ENCODE data around the gene ZCCHC24.

ZCCHC24 gene

GRCh38 chr10:79430936-79431335, 14.5 kb downstream of the ZCCHC24 start:
- no peak for DNase-seq

DNA sequence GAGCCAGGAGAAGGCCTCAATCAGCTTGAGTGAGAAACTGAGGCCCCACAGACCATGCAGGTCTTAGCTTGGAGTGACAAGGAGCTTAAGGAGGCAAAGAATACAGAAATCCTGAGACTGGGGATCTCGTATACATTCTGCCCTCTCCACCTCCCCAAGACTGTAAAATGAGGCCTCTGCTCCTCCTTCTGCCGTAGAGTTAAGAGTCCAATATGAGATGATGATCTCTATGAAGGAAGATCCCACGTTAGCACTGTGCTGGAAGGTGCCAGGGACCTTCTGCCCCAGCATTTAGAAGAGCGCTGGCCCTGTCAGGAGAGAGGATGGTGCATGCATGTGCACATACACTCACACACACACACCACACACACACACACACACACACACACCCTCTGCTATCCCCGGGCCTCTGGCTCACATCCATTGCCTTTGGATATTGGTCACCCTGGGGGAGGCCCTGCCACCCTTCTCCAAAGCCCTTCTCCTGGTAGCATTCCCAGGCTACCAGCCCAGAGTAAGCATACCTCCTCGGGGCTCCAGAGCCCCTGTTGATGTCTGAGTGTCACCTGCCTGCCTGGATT, 15.0 kb downstream of the ZCCHC24 start:
- no peak for DNase-seq

DNA sequence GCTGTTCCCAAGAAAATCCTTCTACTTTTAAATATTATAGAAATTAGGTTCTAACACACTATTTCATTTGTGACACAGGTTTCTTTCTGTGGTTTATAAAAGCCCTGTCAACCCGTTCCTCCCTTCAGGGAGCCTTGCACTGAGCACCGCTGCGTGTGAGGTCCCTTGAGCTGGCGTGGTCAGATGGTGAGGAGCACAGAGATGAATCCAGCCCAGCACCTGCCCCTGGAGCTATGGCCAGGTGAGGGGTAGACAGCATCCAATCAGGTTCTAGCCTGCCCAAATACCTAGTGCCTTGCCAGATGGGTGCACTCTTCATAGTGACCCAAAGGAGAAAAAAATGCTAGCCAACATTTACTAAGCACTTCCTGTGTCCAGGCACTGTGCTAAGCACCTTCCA, 15.7 kb downstream of the ZCCHC24 start:
- no peak for DNase-seq

DNA sequence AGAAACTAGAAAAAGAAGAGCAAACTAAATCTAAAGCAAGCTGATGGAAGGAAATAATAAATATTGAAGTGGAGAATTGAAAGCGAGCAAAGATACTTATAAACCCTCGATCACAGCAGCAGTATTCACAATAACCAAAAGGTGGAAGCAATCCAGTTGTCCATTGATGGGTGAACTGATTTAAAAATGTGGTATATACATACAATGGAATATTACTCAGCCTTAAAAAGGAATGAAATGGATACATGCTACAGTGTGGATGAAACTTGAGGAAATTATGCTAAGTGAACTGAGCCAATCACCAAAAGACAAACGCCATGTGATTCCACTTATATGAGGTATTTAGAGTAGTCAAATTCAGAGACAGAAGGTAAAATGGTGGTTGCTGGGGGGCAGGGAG, 17.5 kb downstream of the ZCCHC24 start:
- no peak for DNase-seq

DNA sequence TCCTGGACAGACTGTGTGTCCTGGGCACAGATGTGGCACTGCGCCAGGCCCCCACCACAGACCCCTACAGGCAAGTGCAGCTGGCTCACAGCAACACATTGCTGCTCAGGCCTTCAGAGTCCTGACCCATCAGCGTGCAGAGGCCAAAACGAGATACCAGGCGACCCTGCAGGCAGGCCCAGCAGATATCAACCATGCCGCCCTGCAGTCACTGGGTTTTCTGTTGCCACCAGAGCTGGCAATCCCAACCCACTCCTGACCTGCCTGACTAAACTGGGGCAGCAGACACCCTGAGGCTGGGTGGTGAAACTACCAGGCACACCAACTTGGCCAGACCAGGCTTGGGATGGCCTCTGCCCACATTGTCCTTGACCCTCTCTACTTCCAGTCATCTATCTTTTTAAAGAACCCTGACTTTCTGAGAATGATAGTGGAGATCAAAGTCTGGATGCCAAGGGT, 20.3 kb downstream of the ZCCHC24 start:
- no peak for DNase-seq

- DNase-seq = no peak
These were observed 21.0 kb downstream of the ZCCHC24 start for GRCh38 chr10:79424221-79425073.

DNA sequence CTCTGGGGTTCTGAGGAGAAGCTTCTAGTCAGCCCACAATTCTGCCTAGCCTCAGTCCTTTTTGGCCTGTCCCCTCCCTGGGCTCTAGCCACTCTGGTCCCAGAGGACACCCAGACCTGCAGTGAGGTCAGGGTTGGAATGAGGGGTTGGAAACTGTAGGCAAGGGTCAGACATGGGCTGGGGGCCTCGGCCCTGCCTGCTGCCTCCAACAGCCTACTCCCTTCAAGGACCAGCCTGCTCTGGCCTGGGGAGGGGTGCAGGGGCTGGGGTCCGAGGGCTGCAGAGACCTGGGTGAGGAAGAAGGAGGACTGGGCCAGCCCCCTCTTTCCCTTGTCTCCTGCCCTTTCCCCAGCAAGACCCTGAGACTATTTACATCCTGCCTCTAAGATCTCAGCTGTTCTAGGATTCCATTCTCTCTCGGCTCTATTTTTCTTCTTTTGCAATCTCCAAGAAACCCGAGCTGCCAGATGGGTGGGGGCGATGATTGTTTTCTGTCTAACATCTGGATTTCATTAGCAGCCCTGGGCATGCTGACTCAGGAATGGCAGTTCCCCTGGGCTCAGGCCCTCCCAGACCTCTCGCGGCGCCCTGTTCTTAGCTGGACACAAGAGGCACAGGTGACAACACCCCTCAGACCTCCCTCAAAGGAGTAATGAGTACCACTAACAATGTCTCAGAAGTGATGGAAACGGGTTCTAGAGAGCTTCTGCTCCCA, 23.1 kb downstream of the ZCCHC24 start:
- DNase-seq = no peak

- DNase-seq = no peak
These were observed 24.3 kb downstream of the ZCCHC24 start for GRCh38 chr10:79420974-79421688.

DNA sequence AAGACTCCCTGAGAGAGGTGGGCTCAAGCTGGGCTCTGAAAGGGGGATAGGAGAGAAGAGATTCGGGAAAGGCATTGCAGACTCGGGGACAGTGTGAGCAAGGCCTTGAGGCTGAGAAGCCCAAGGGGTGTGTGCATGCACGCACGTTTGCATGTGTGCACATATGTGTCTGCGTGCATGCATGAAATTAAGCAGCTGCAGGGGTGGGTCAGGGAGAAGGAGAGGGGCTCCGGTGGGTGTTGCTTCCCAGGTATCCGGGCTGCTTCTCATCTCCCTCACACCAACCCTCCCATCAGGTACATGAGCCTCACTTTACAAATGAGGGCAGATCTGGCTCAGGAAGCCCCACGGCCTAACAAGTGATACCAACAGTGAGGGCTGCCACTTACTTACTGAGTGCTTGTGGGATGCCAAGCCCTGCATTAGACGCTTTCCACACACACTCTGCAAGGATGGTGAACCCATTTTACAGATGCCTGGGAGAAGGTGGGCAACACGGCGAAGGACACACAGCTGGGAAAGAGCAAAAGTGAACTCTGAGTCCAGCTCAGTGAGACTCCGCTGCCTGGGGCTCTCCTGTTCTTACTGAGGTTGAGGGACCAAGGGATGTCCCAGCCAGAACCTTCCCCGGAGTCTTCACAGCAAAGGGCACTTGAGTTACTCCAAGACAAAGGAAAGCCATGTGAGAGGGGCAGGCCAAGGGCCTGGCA, 26.4 kb downstream of the ZCCHC24 start:
- DNase-seq = no peak

DNA sequence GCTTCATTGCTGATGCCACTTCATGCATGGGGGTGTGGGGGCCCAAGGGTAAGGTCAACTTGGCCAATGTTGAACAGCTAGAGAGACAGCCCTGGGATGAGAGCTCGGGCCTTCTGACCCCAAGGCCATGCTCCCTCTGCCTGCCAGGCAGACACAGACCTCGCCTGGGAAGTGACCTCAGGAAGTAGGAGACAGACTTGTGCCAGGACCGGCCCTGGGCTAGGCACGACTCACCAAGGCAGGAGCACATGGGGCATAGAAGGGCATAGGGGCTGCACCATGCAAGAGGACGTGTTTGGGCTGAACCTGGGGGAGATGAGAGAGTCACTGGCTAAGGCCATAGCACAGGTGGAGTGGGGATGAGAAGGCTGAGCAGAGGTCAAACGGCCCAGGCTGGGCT, 27.1 kb downstream of the ZCCHC24 start:
- DNase-seq = no peak

GRCh38 chr10:79417731-79418130, 27.7 kb downstream of the ZCCHC24 start:
- DNase-seq = no peak

GRCh38 chr10:79417266-79417665, 28.2 kb downstream of the ZCCHC24 start:
- DNase-seq = no peak

- DNase-seq = no peak
These were observed 28.7 kb downstream of the ZCCHC24 start for GRCh38 chr10:79416578-79417255.

DNA sequence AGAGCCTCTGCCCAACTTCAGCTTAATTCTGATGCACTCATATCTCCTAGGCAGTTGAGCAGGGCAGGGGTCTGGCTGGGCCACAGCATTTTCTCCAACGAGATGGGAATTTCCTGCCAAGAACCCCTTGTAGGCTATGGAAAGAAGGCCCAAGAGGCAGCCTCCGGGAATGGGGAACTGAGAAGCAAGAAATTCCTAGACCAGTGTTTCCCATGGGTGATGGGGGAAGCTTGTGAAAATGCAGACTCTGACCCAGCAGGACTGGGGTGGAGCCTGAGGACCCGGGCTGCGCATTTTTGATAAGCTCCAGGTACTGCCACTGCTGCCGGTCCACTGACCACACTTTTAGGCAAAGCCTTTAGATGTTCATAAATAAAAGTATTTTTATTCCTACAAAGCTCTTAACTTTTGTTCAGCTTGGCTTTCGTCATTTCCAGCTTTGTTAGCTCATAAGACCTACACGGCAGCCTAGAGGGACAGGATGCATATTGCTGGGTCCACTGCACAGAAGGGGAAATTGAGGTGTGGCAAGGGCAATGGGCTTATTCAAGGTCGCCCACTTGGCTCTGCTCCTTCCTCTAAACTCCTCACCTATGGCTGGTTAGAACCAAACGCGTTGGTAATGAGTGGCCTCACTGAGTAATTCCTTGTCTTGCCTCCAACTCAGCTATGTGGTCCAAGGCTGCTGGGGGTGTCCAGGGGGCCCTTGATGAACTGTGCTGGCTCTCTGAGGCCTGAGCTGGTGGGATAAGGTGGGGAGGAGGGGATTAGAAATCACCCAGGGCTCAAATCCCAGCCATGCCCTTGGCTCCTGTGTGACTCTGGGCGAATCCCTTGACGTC, 29.5 kb downstream of the ZCCHC24 start:
- no peak for DNase-seq

GRCh38 chr10:79414714-79415113, 30.7 kb downstream of the ZCCHC24 start:
- DNase-seq = no peak

DNA sequence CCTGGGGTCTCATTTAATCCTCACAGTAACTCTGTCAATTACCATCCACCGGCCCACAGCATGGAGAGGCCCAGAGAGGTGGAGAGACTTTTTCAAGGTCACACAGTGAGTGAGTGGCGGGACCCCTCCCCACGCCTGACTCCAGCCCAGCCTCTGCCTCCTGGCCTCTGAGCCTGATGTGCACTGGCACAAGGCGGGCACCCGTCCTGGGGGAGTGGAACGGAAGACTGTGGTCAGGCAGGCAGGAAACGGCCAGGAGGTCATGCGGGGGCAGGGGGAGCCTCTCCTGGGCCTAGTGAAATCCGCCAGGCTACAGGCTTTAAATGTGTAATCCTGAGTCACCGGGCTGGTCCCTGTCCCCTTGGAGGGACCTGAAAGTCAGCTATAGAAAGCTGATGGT, 32.2 kb downstream of the ZCCHC24 start:
- DNase-seq = no peak

DNA sequence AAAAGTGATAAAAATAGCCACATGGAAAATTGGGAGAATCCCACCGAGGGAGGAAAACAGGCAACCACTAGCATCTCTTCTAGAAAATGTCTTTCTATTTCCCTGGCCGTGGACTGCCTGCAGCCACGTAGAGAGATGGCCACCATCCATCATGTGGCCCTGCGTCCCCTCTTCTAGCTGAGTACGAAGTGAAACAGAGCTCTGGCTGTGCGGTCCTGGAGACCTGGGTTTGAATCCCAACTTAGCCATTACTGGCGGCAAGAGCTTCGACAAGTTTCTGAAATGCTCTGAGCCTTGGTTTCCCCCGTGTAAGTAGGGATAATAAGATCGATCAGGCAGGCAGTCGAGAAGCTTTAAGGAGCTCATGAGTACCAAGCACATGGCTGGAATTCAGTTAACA, 32.9 kb downstream of the ZCCHC24 start:
- no peak for DNase-seq

DNA sequence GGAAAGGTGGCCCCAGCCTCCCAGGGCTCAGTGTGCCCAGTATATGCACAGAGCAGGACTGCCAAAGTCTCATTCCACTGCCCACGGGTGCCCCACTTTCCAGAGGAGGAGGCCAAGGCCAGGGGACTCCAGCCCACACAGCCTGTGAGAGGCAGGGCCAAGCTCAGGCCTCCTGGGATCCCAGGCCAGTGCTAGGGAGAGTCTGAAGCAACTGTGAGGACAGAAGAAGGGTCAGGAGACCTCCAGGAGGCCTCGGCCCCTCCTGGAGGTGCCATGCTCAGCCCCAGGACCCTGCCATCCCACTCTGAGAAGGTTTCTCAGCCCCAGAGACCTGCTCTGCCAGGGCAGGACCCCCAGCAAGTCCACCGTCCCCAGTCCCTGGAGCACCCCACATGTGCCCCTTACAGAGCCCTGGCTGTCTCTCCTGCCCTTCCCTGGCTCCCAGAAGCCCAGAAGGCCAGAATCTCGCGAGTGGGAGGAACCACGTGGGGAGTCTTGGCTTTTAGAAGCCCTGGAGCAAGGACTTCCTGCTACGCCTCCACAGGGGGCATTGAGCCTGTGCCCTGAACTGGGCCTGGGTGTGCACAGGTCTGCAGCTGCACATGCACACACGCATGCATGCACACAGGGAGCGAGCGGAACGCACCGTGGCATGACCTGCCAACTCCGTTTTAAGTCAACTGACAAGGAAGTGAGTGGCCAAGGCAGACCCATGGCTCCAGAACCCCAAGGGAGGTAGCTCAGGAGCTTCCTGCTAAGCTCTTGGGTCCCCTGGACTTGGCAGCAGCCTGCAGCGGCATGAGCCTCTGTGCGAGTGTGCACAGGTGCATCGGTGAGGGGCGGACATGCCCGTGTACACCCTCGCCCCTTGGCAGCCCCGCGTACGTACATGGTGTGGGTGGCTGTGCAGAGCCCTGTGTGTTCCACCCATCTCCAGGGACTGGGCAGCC, 33.6 kb downstream of the ZCCHC24 start:
- DNase-seq = no peak

DNA sequence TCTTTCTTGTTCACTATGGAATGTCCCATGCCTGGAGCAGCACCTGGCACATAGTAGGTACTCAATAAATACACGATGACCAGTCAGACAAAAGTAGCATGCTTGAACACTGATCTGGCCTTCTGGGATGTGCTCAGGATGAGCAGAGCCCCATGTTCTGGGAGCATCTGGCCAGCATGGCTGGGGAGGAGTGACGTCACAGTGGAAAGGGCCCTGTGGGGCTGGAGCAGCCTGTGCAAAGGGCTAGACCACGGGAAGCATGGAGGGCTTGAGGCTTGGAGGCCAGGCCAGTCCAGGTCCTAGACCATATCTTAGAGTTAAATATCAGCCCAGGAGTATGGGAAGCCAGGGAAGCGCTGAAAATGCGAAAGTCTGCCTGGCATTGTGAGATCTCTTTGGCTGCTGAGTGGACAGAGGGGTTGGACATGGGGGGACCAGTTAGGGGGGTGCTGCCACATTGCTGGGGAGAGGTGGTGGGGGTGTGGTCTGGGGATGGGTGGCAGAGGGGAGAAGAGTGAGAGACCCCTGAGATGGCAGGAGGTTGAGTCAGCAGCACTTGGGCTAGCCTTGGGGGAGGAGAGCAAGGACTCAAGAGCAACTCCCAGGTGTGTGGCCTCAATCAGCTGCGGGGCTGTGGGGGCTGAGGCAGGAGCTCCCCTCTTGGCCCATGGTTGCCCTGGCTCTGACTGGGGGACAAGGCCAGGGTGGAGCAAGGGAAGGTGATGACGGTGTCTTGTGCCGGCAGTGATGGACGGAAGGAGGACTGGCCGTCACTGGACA, 34.9 kb downstream of the ZCCHC24 start:
- no peak for DNase-seq
